Limb (tissue), 2 donors: ENCODE results near the gene PFKFB2.
A peak's percentile ranks its signal among the peaks of the same experiment; 100 is the strongest.

Source experiments
- DNase-seq, 2 donors: peaks; one replicate each; pipeline ENCODE4 v3.0.0-alpha.2; 2016; ENCODE audit errors: extremely low spot score in 2 of 2

PFKFB2 gene

DNA sequence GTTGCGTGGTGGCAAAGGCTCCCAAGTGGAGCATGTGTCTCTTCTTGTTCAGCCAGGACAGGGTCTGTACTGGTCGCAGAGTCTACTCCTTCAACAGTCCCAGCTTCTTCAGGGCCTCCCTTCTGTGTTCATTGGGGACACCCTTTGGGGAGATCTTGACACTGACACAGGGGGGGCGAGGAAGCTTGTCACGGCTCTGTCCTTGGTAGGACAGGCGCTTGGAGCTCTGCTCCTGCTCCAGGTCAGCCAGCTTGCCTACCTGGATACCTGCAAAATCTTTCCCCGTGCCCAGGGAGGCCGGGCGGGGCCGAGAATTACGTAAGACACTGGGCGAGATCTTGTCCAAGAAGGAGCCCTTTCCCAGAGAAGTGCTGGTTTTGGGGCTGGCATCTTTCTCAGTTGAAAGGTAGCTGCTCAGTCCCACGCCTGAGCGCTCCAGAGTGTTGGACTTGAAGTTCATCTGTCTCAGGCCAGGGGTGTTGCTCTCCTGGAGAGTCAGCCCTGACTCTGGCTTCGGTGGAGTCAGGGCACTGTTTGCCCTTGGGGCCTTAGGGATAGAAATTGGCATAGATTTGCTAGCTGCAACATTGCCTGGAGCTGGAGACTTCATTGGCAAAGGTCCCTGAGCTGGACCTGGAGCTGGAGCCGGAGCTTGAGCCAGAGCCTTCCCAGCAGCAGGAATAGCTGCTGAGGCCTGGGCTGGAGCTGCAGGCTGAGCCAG, 31.0 kb upstream of the PFKFB2 start:
- DNase-seq: no peak

DNA sequence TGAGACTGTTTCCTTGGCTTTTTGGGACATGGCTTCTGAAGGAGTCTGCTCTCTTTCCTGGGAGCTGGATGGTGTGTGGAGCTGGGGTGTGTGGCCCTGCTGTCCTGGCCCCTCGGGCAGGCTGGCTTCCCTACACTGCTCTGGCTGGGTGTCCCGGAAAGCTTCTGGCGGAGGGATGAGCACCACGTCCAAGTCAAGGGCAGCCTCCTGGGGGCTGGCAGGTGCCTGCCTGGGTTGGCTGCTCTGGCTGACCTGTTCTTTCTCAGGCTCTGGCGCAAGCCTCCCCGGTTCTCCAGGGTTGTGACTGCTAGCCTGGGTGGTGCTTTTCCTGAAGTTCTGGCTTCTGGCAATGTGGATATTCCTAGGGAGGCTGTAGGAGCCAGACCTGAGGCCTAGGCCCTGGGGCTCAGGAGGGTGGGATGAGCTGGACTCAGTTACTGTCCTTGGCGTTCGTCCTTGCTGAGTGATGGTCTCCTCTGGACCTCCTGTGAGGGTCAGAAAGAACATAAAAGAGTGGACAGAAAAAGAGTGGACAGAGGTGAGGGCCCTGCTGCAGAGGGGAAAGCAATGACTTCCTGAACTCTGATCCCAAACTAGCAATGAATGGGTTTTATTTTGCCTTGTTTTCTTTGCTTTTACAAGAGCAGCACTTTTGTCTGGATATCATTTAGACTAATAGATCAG, 29.9 kb upstream of the PFKFB2 start:
- no peak for DNase-seq

DNA sequence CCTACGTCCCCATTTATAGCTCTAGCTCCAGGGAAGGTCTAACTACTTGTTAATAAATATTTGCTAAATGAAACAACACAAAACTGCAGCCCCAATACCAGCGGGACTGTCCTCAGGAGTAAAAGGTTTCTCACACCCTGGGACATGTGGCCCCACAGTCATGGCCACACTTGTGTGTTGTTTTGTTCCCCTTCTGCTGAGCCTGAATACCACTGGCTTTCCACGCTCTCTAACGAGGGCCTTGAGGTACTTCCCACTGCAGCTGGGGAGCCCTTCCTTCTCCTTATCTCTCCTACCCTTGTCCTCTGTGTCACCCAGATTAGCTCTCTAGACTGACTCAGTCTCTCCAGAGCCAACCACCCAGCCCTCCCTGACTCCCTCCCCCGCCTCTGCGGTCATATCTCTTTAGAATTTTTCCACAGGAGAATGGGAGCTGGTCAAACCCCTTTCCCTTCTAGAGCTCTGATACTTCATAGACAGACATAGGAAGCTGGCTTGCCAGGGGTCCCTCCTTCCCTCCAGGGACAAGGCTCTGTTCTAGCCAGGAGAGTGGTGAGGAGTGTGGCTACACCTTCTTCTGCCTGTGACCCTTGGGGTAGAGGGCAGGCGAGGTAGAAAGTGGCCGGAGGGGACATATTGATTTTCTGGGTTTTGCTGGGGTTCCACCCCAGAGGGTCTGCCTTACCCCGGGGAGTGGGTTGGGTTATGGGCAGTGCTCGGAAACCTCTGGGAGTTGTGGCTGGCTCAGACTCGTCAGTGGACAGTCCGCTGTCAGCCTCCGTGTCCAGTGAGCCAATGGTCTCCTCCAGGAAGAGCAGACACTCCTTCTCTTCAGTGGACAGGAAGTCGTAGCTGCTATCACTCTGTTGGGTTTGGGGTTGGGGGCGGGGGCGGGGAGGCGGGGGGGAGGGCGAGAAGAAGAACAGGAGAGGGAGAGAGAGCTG, 28.6 kb upstream of the PFKFB2 start:
- DNase-seq: no peak

DNA sequence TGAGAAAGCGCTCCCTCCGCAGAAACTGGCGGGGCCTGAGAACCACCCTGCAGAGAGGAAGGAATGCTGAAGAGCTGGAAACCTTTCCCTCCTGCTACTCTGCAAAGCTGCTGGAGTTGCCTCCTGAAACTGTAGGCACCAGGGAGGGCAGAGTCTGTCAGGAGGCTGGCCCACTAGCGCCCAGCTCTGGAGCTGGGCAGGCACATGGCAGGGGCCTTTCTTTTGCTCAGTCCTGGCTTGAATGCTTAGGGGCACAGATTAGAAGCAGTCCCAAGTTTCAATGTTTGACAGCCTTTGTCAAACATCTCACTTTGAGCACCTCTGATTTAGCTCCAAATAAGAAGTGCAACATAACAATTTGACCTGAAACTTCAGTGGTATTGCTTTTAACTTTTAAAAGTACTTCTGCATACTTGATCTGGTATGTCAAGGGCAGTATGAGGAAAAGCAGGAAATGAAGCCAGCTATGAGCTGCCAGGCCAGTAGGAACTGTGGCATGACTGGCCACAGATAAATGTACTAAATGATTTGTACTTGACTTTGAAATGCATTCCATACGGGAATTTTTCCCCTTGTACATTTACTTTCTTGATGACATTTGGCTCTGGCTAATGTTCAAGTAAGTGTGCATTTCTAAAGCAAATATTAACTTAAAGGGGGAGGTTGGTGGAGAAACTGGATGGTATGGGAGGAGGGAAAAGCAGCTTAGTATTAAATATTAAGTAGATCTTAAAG, 27.8 kb upstream of the PFKFB2 start:
- no peak for DNase-seq

DNA sequence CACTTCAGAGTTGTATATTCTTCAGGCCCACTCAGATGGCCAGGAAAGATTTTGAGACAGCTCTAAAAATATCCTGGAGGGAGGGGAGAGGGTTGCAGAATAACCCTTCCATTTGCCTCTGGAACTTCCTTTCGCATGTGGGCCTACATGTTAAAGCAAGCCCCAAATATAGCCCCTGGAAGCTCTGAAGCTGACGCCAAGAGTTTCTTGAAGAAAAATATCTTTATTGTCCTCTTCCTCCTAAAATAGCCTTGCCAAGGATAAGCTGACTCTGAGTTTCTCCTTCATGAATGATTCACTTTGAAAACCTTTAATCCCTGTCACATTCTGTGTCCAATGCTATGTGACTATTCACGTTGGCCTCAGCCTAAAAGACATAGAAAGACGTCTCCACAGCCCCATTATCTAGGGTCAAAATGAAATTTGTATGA, 27.0 kb upstream of the PFKFB2 start:
- DNase-seq: peak in 1 of 2 donors; percentile 35

DNA sequence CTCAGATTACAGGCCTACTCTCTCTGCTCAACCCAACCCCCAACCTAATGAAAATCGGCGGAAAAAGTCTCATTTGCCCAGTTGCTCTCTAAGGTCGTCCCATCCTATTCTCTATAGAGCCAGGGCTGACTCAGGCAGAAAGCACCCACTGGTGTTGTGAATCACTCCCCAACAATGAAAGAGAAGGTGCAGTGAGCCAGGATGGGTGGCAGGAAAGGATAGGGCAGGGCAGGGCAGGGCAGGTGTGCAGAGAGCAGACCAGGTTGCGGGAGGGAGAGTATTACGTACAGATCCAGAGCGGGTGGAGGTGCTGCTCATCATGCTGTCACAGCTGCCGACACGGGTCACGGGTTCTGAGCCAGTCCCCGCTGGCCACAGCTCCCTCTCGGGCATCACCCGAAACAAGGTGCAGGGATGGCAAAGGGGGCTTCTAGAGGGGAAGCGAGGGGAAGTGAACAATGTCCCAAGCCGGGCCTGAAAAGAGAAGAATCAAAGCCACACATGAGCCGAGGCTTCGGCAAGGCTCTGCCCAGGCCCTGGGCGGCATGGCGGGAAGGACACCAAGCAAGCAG, 25.8 kb upstream of the PFKFB2 start:
- DNase-seq: no peak

DNA sequence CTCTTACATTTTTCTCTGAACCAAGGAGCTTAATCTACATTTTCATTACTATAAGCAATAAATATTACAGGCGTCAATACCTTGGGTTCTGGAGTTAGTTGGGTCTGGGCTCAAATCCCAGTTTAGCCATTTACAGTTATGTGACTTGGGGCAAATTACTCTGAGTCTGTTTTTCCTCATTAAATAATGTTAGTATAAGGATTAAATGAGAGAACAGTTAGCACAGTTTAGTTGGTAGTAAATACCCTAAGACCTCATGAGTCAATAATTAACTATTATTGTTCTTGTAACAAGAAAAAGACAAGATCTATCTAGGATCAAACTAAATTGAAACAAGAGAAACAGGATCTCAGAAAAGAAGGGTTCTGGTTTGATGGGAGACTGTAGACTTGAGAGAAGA, 25.2 kb upstream of the PFKFB2 start:
- no peak for DNase-seq

DNA sequence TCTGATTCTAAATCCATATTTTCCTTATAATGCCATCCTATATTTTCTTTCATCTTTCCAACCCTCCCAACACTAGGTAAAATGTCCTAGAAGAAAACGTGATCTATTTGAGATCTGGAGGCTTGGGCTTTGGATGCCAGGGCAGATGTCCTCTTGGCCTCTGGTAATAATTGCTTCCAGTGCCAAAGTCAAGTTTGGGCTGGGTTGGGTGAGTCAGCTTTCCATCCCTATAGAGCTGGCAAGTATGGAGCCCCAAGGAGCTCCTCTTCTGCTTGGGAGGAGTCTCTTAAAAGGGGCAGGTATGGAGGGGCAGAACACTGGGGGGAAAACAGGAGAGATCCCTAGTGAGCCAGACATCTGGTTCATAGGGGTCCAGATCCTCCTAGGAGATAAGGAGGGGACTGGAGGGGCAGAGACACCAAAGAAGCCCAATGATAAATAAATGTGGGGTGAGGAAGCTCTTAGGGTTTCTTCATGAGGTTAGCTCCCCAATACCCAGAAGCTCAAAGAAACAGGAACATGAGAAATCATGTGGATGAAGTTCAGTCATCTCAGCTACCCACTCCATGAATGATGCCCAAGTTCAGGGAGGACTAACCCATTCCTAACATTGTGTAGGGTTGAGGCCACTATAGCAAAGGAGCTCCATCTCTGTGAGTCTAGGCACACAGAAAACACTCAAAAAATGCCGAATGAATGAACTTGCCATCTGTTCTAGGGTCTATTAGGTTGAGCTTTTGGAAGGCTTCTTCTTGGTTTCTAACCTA, 24.0 kb upstream of the PFKFB2 start:
- no peak for DNase-seq

DNA sequence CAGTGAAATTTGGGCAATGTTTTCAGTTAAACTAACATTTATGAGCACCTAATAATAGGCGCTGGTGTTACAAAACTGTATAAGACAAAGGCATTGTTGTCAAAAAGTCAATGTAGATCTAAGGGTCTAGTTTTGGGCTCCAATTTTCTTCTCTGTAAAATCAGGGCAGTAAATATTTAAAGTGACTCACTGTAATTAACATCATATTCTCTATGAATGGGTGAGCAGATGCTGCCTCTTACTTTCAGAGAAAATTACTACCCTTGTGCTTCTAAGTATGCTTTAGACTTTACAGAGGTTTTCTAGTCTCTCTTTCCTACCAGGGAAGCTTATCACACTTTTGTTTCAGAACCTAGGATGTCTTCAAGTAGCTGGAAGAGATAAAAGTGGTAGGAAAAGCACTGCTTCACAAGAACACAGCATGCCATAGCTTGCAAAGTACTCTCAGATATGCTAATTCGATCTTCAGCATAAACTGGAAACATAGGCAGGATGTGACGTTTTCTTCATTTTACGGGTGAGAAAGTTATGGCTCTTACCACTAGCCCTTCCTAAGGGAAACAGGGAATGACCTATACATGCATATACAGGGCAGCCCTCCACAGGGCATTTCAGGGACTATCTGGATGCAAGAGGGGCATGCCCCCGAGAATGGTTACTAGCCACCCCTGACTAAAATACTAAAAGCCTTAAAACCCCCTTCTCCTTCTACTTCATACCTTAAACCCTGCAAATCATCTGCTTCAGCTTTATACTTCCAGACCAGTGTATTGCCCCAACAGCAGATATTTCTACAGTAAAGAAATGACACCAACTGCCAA, 23.2 kb upstream of the PFKFB2 start:
- DNase-seq: no peak

DNA sequence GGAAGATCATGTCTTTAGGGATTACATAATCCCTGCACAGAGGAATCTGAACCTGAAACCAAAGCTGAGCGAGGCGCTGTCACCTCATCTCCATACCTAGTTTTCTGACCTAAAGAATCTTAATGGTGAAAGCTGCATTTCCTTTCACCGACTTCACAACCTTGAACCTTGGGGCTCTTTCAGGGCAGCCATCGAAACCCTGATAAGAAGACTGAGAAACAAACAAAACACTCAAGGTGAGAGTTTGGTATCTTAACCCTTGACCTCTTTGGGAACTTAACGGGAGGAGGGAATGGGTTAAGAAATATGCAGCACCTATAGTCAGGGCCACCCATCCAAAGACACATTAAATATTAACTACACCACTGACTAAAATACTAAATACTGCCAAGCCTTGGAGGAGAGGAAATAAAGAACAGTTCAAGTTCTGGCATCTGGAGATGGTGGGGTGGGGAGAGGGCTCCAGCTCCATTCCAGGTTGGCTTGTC, 22.5 kb upstream of the PFKFB2 start:
- no peak for DNase-seq

DNA sequence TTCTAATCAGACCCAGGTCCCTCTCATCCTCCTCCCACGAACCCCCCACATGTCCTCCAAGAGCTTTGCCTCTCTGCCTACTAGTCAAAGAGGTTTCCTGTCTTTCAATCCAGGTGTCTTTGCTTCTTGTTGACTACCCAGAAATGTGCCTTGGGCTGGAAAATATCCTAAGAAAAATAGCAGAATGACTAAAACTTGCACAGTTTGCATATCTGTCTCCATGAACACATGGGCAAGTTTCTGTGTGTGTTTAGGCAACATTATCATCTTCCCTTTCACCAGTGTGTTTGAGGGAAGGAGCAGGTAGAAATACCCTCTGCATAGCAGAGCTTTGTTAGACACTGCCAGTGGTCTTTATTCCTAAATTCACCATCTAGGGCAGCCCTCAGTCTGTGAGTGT, 22.1 kb upstream of the PFKFB2 start:
- DNase-seq: no peak

DNA sequence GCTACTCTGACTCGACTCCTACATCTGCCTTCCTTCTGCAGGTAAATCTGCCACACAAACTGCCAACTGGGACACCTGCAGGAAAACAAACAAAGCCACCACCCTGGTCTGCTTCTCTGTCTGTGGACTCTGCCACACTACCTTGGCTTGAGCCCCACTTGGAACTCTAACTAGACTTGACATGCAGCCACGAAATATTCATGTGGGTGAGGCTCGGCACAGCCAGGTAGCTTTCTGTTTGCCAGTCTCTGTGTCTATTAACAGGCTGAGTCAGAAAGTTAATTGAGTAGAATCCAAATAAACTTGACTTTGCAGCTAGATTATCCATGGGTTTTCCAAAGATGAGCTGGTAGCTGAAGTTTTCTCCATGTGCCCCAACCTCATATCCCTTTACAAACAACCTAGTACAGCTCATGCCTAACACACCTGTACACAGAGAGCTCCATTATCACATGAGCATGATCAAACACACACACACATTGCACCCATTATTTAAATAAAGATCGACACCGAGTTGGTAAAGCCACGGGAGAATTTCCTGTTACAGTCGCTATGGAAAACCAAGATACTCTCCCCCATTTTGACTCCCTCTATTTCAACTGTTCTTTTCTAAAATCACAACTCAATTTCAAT, 21.3 kb upstream of the PFKFB2 start:
- no peak for DNase-seq

DNA sequence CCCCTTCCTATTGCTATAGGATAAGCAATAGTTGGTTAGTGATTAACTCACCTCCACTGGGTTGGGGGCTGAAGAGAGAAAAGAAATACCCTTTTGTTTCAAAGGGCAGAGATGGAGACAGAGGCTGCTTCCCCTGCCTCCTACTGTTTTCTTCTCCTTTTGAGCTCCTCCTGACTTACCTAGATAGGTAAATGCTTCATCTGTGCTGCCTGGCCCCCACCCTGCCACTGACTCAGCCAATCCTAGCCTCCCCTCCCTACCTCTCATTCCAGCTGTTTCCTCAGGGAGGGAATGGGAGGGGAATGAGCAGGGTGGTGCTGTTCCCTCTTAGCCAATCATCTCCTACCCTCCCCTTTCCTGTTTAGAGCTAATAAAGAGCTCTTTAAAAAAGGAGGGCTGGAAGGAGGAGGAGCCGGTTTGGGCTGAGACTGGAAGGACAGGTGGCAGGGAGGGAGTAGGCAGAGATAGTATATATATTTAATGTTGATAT, 20.5 kb upstream of the PFKFB2 start, which contains the start of gene C1orf116:
TSS of gene C1orf116 (minus strand) at position 229 of the 490 bp plus-strand sequence. CDS start 5,158 bp downstream, outside the sequence.
- peak in 1 of 2 donors; percentile 26 for DNase-seq

DNA sequence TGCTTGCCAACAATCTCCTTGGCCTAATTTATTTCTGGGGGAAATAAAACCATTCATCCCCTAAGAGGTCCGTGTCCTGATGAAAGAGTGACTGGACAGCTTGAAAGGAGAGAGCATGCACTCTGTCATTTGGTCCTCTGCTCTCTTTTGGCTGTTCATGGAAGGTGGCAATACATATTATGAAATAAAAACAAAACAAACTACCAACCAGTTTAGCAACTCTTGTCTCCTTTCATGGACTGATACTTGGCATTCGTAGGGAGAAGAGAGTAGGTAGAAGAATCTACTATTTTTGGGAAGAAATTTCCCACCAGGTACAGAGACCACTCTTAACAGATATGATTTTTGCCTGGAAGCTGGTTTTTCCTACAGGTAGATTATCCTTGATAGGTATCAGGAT, 19.8 kb upstream of the PFKFB2 start:
- no peak for DNase-seq

DNA sequence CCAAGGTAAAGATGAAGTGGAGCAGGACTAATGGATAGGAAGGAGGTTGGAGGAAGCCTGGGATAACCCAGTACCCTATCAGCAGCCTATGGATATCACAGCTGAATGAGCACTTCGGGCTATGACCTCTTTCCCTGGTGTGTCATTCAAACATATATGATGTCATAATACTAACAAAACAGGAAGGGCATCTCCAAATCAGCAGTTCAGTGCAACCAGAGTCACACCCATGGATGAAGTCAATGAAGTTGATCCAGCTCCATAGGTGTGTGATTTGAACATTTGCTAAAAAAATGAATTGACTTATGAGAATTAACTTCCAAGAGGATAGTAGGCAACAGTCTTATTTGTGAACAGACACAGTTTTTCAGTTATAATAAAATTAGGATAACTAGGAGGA, 18.9 kb upstream of the PFKFB2 start:
- no peak for DNase-seq

DNA sequence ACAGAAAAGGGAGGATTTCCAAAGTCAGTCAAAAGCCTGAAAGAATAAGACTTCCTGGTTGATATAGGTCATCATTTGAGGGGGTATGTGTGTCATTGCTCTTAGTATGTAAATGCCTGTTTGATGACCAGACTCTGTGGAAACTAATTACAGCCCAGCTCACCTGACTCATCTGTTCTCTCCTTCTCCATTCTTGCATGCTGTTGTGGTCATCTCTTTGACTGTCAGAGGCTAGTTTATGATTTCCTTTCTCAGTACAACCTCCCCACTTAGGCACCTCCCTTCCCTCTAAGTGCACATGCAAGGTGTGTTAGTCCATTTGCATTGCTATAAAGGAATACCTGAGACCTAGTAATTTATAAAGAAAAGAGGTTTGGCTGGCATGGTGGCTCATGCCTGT, 18.1 kb upstream of the PFKFB2 start:
- DNase-seq: no peak

DNA sequence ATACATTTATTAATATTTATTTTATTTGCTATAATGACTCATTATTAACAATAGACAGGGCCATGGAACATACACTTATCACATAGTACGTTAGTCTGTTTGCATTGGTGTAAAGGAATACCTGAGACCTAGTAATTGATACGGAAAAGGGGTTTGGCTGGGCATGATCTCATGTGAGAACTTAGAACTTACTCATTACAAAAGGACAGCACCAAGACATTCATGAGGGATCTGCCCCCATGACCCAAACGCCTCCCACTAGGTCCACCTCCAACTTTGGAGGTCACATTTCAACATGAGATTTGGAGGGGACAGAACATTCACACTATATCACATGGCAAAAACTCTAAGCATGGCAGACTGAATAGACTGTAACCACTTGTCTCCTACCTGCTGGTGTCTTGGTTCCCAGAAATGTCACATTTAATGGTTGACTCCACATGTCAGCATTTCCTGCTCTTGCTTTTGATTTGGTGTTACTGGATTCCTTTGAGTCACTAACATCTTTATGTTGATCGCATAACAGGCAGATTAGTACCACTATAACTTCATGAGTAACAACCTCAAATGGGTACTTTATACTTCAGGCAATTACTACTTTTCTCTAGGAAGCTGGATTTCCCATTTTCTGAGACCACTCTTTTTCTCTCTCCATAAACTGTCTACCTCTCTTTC, 17.1 kb upstream of the PFKFB2 start:
- DNase-seq: no peak

DNA sequence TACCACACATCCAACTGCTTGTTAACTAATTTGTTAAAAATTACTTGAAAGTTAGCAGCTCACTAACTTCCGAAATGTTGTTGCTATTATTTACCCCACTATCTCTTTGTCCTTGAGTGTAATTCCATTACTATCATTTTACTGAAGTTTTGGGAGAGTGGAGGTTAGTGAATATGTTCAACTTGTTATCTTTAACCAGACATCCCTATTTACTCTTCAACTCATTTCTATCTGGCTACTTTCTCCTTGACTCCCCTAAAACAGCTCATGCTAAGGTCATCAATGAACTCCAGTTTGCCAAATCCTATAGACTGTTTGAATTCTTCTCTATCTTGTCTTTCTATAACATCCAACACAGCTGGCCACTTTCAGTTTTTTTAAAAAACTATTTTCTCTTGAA, 16.2 kb upstream of the PFKFB2 start:
- no peak for DNase-seq
